ENCODE results near the gene ZNF70.

ZNF70 gene

GRCh38 chr22:23756891-23757290 lies 6.0 kb upstream of the ZNF70 start:
- no peak overlapping the region for H3K9ac ChIP-seq (ENCODE audit: low read length)
- H3K4me1 ChIP-seq (ENCODE audit: low read length) = no peaks in the 10 kb centered on the region
- H3K36me3 ChIP-seq (replicated peaks; ENCODE audit: insufficient read depth, low read length) = no peaks in the 10 kb centered on the region
- H3K9me3 ChIP-seq (replicated peaks; ENCODE audit: insufficient read depth, low read length) = no peaks in the 10 kb centered on the region
- no peaks in the 10 kb centered on the region; the same call in 1 of the 2 replicates for H3F3A ChIP-seq (ENCODE audit: insufficient read depth, low read length)
- DNase-seq = no peak
- H3K79me2 ChIP-seq (ENCODE audit: low read length) = no peaks in the 10 kb centered on the region
- TF ChIP-seq EZH2 (optimal IDR thresholded peaks at IDR 0.05; ENCODE audit: low read depth, low read length) = no peak
- TF ChIP-seq CTCF (IDR thresholded peaks at IDR 0.05; ENCODE audit: low read length) = no peak
- TF ChIP-seq EZH2phosphoT487 (IDR thresholded peaks at IDR 0.05; ENCODE audit: low read length) = no peak
- no peak overlapping the region for H3K4me3 ChIP-seq (ENCODE audit: low read length)
- no peak overlapping the region for H3K4me2 ChIP-seq (ENCODE audit: low read depth, low read length)
- no peak overlapping the region for H2AFZ ChIP-seq (ENCODE audit: low read length)
- H4K20me1 ChIP-seq (ENCODE audit: insufficient read depth, low read length) = no peaks in the 10 kb centered on the region
- H3K27ac ChIP-seq (ENCODE audit: low read length) = no peak overlapping the region
- no peaks in the 10 kb centered on the region for H3K27me3 ChIP-seq (replicated peaks; ENCODE audit: insufficient read depth, low read length)
- H3K9me2 ChIP-seq (replicated peaks; ENCODE audit: insufficient read depth, low read length) = no peaks in the 10 kb centered on the region

DNA sequence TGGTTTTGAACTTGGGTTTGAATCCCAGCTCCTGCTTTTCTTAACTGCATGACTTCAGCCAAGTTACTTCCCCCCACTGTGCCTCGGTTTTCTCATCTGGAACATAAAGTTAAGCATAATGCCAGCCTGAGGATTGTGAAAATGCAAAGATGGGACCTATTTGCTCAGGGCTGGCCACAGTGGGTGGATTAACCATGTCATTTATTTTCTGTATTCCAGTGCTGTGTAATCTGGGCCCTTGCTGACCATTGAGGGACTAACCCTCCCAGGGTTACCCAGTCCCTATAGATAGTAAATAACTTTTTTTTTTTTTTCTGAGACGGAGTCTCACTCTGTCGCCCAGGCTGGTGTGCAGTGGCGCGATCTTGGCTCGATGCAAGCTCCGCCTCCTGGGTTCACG lies 4.8 kb upstream of the ZNF70 start:
- no peak overlapping the region for H3K27ac ChIP-seq (ENCODE audit: low read length)
- DNase-seq = no peak
- no peak overlapping the region for H2AFZ ChIP-seq (ENCODE audit: low read length)
- H3K36me3 ChIP-seq (replicated peaks; ENCODE audit: insufficient read depth, low read length) = no peaks in the 10 kb centered on the region
- H3K79me2 ChIP-seq (ENCODE audit: low read length) = no peaks in the 10 kb centered on the region
- H3K27me3 ChIP-seq (replicated peaks; ENCODE audit: insufficient read depth, low read length) = no peaks in the 10 kb centered on the region
- no peaks in the 10 kb centered on the region for H3K9me3 ChIP-seq (replicated peaks; ENCODE audit: insufficient read depth, low read length)
- H4K20me1 ChIP-seq (ENCODE audit: insufficient read depth, low read length) = no peaks in the 10 kb centered on the region
- TF ChIP-seq CTCF (IDR thresholded peaks at IDR 0.05; ENCODE audit: low read length) (no peak), EZH2phosphoT487 (IDR thresholded peaks at IDR 0.05; ENCODE audit: low read length) (no peak), EZH2 (optimal IDR thresholded peaks at IDR 0.05; ENCODE audit: low read depth, low read length) (no peak)
- no peaks in the 10 kb centered on the region for H3K9me2 ChIP-seq (replicated peaks; ENCODE audit: insufficient read depth, low read length)
- peaks cover 3% of the 10 kb centered on the region; the same call in 1 of the 2 replicates for H3F3A ChIP-seq (ENCODE audit: insufficient read depth, low read length)
- H3K9ac ChIP-seq (ENCODE audit: low read length) = no peak overlapping the region
- no peaks in the 10 kb centered on the region for H3K4me1 ChIP-seq (ENCODE audit: low read length)
- H3K4me3 ChIP-seq (ENCODE audit: low read length) = no peak overlapping the region
- H3K4me2 ChIP-seq (ENCODE audit: low read depth, low read length) = no peak overlapping the region

- H3K4me2 ChIP-seq (ENCODE audit: low read depth, low read length) = no peak overlapping the region
- no peak for DNase-seq
- H3K27ac ChIP-seq (ENCODE audit: low read length) = no peak overlapping the region
- no peak overlapping the region for H2AFZ ChIP-seq (ENCODE audit: low read length)
- no peaks in the 10 kb centered on the region for H3K27me3 ChIP-seq (replicated peaks; ENCODE audit: insufficient read depth, low read length)
- H3K36me3 ChIP-seq (replicated peaks; ENCODE audit: insufficient read depth, low read length) = no peaks in the 10 kb centered on the region
- H3K9me2 ChIP-seq (replicated peaks; ENCODE audit: insufficient read depth, low read length) = no peaks in the 10 kb centered on the region
- peaks cover 5% of the 10 kb centered on the region; the same call in 1 of the 2 replicates for H3K4me1 ChIP-seq (ENCODE audit: low read length)
- H3K4me3 ChIP-seq (ENCODE audit: low read length) = no peak overlapping the region
- no peaks in the 10 kb centered on the region for H3K79me2 ChIP-seq (ENCODE audit: low read length)
- H3F3A ChIP-seq (ENCODE audit: insufficient read depth, low read length) = peaks cover 3% of the 10 kb centered on the region; the same call in 1 of the 2 replicates
- no peaks in the 10 kb centered on the region for H4K20me1 ChIP-seq (ENCODE audit: insufficient read depth, low read length)
- H3K9ac ChIP-seq (ENCODE audit: low read length) = no peak overlapping the region
- no peaks in the 10 kb centered on the region for H3K9me3 ChIP-seq (replicated peaks; ENCODE audit: insufficient read depth, low read length)
- no peak for TF ChIP-seq CTCF (IDR thresholded peaks at IDR 0.05; ENCODE audit: low read length)
- TF ChIP-seq EZH2 (optimal IDR thresholded peaks at IDR 0.05; ENCODE audit: low read depth, low read length) = no peak
- TF ChIP-seq EZH2phosphoT487 (IDR thresholded peaks at IDR 0.05; ENCODE audit: low read length) = no peak
Observed at GRCh38 chr22:23754980-23755636, 4.2 kb upstream of the ZNF70 start.
